Left lung (tissue), 10 donors: ENCODE results near the gene LYSMD1. TPM values are rescaled to one million over a fixed set of nuclear protein-coding genes. Genes with fewer than 3 reads are reported as not detected.

Experiments
- ATAC-seq: fragments of 200-7000 bp; cut with Tn5 transposase; one replicate; pipeline ENCODE4 v1.9.1; 2020; ENCODE audit warnings: moderate library complexity
- DNase-seq, 4 donors: peaks; one replicate each; pipeline ENCODE4 v3.0.0-alpha.2; 2013 to 2020
- H3K27ac ChIP-seq, 2 donors: fragments of 200-600 bp; sonication (generic) in 1 of 2; one replicate each; pipeline versions ENCODE4 v1.5.0 to v1.8.0; 2020 to 2021
- H3K27me3 ChIP-seq, 2 donors: fragments of 200-600 bp; sonication (generic) in 1 of 2; one replicate each; pipeline versions ENCODE4 v1.5.0 to v1.8.0; 2020 to 2021
- H3K36me3 ChIP-seq, 2 donors: fragments of 200-600 bp; sonication (generic) in 1 of 2; one replicate each; pipeline versions ENCODE4 v1.5.0 to v1.8.0; 2020 to 2021
- H3K4me1 ChIP-seq, 2 donors: fragments of 200-600 bp; one replicate each; pipeline ENCODE4 v1.8.0; 2021
- H3K4me3 ChIP-seq, 2 donors: fragments of 200-600 bp; sonication (generic) in 1 of 2; one replicate each; pipeline versions ENCODE4 v1.5.0 to v1.8.0; 2020 to 2021; ENCODE audit warnings: mild to moderate bottlenecking in 1 of 2
- H3K9me3 ChIP-seq, 2 donors: fragments of 200-600 bp; sonication (generic) in 1 of 2; one replicate each; pipeline versions ENCODE4 v1.5.0 to v1.8.0; 2020 to 2021
- intact Hi-C, 2 donors: fragments of 100-400 bp; cut with DNase I; formaldehyde crosslinking; loops; one replicate each; pipeline versions ENCODE4 v1.11.2 to v1.14.2; 2022
- polyA plus RNA-seq, 6 donors: library from polyadenylated mRNA; unstranded; fragments of 120-200 nt; gene quantifications; one replicate each; pipeline ENCODE4 v1.2.1, GENCODE V29; 2013; ENCODE audit not compliant: insufficient read length in 6 of 6
- total RNA-seq, 2 donors: library from RNA; stranded (reverse); fragmentation: NEBNext Ultra II Directional; extraction: Animal tissue kit (Norgen Biotek cat#: 25700); gene quantifications; one replicate each; pipeline ENCODE4 v1.2.1, GENCODE V29; 2021
- TF ChIP-seq, protein P1 (sequence below), 2 donors: fragments of 200-600 bp; sonication (generic) in 1 of 2; IDR thresholded peaks; one replicate each; pipeline versions ENCODE4 v1.5.0 to v1.8.0; 2021; ENCODE audit warnings: antibody characterized with exemption in 2 of 2
- donor health status: DM: no; HTN: yes; CAD: no.
- donor health status: DM: no; HTN: no; CAD: no.

Gene LYSMD1
- total and polyA plus RNA-seq, 8 donors: 5.8 to 20.4 (median 16.0) TPM

DNA sequence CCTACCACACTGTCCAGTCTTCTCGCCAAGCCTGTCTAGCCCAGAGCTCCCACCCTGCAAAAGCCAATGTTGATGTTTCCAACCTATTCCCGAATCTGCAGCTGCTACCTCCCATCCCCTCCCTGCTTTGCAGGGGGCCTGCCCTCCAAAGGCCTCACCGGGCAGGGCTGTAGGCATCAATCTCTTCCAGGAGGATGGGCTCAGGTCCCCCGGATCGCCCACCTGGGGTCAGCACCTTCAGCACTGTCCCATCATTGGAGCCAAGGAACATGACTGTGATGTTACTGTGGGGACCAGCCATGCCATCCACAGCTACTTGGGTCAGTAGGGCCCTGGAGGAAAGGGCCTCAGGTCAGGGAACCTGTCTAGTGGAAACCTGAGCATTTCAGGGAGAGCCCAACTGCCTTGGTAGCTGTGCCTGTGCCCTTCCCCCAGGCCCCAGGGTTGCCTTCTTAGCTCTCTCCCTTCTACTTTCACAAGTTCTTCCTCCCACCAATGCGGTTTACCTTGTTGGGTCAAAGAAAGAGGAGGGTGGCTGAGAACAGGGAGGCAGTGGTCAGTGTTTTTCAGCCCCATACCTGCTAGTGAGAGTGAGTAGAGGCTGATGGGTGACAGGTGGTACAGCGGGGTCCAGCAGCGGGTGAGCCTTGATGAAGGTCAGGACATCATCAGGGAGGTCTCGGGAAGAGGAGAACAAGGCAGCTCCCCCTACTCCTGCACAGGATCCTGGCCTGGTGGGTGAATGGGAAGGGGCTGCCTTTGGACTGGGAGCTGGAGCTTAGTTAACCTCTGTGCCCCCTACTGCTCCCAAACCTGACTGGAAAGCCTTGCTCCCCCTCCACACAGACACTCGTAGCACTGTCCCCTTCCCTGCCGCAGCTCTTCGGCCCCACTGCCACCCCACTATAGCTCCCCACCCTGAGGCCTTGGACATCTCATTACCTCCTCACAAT is 30.0 kb downstream of the LYSMD1 start:
- TF ChIP-seq, protein P1, sequence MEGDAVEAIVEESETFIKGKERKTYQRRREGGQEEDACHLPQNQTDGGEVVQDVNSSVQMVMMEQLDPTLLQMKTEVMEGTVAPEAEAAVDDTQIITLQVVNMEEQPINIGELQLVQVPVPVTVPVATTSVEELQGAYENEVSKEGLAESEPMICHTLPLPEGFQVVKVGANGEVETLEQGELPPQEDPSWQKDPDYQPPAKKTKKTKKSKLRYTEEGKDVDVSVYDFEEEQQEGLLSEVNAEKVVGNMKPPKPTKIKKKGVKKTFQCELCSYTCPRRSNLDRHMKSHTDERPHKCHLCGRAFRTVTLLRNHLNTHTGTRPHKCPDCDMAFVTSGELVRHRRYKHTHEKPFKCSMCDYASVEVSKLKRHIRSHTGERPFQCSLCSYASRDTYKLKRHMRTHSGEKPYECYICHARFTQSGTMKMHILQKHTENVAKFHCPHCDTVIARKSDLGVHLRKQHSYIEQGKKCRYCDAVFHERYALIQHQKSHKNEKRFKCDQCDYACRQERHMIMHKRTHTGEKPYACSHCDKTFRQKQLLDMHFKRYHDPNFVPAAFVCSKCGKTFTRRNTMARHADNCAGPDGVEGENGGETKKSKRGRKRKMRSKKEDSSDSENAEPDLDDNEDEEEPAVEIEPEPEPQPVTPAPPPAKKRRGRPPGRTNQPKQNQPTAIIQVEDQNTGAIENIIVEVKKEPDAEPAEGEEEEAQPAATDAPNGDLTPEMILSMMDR (IDR thresholded peaks at IDR 0.05): no peak
- DNase-seq (no peak), ATAC-seq (no peak)
- Histone ChIP-seq H3K27ac (no peak overlapping the region), H3K9me3 (no peaks in the 10 kb centered on the region), H3K36me3 (no peaks in the 10 kb centered on the region), H3K4me3 (no peak overlapping the region), H3K4me1 (peaks cover 0 to 15% of the 10 kb centered on the region in 2 donors), H3K27me3 (peaks cover 0 to 26% of the 10 kb centered on the region in 2 donors)
- intact Hi-C loops: no loop called here

DNA sequence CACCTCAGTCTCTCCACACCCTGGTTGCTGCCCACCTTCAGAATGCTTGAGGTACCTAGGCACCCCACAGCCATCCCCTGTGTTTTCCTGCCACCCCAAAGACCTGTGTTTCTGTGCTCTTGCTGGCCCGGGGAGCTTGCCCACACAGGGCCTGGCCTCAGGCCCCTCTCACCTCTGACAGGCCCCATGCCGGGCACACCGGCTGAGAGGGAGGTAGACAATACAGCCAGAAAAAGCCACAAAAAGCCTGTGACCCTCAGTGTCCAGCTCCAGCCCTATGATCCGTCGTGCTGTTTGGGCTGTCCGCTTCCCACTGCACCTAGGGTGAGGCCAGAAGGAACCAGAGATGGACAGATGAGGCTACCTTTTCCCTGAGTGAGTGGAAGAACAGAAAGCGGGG is 30.7 kb downstream of the LYSMD1 start:
- peaks cover 0 to 26% of the 10 kb centered on the region in 2 donors for H3K27me3 ChIP-seq
- TF ChIP-seq, protein P1 (IDR thresholded peaks at IDR 0.05): no peak
- no peaks in the 10 kb centered on the region for H3K9me3 ChIP-seq
- H3K36me3 ChIP-seq: no peaks in the 10 kb centered on the region
- DNase-seq (no peak), ATAC-seq (no peak)
- intact Hi-C loops: no loop called here
- peaks cover 0 to 16% of the 10 kb centered on the region in 2 donors for H3K4me1 ChIP-seq
- H3K4me3 ChIP-seq: no peak overlapping the region
- no peak overlapping the region for H3K27ac ChIP-seq

DNA sequence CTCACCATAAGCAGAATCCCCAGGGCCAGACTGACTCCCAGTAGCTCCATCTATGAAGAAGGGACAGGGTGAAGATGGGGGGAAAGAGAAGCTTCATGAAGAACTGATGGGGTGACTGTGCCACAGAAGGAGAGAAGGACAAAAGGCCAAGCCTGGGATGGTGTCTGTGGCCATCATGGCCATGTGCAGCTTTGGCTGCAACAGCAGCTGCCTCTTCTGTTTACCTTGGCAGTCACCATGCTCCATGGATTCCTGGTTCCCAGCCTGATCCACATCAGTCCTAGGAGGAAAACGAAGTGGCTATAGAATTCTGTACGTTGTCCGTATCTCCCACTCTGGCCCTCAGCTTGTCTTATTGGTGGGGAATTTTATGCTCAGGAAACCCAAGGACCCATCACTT is 31.3 kb downstream of the LYSMD1 start:
- ATAC-seq: no peak
- H3K4me3 ChIP-seq: no peak overlapping the region
- H3K4me1 ChIP-seq: peaks cover 0 to 16% of the 10 kb centered on the region in 2 donors
- H3K36me3 ChIP-seq: no peaks in the 10 kb centered on the region
- DNase-seq: no peak
- no peaks in the 10 kb centered on the region for H3K9me3 ChIP-seq
- intact Hi-C loops: no loop called here
- peaks cover 0 to 26% of the 10 kb centered on the region in 2 donors for H3K27me3 ChIP-seq
- TF ChIP-seq, protein P1 (IDR thresholded peaks at IDR 0.05): no peak
- H3K27ac ChIP-seq: no peak overlapping the region

DNA sequence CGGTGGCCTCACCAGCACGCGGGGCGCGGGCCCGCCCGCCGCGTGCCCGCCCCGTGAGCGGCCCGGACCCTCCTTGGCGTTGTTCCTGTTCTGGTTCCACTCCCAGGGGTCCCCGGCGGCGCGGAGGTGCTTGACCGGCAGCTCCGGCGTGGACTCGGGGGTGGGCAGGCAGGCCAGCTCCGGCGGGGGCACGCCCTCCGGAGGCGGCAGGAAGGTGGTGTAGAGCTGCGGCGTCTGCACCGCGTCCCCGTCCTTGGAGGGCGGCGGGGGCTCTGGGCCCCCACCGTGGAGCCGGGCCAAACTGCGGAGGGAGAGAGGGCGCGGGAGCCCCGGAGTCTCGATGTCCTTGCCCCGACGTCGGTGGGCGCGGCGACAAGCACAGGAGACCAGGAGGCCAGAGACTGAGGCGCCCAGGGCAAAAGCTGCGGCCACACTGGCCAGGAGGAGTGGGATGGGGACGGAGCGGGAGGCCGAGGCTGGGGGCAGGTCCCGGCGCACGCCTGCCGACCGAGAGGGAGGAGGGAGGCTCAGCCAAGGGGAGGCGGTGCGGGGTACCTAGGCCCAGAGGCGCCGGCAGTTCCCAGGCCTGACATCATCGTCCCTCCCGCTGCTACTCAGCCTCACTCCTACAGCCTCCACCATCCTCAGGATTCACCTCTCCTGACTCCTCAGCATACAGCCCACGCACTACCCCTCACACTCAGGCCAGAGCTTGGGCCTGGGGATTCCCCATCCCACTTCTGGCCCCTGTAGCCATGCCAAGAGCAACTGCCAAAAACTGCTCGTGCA is 32.5 kb downstream of the LYSMD1 start:
- H3K27me3 ChIP-seq: peaks cover 0 to 26% of the 10 kb centered on the region in 2 donors
- no peak overlapping the region for H3K4me3 ChIP-seq
- H3K9me3 ChIP-seq: no peaks in the 10 kb centered on the region
- H3K4me1 ChIP-seq: peaks cover 0 to 16% of the 10 kb centered on the region in 2 donors
- intact Hi-C loops: no loop called here
- no peaks in the 10 kb centered on the region for H3K36me3 ChIP-seq
- H3K27ac ChIP-seq: no peak overlapping the region
- TF ChIP-seq, protein P1 (IDR thresholded peaks at IDR 0.05): no peak
- ATAC-seq (no peak), DNase-seq (no peak)
